Glomerular visceral epithelial cell (primary cell): ENCODE results near the gene FAM221A.
"Not testable (repeated sequence)": the region's sequence is repeated elsewhere in the genome, so short reads cannot be mapped to it uniquely, and the experiment has no call there.

Experiments
- DNase-seq: peaks from one replicate; pipeline ENCODE4 v3.0.0-alpha.2; 2016; ENCODE audit errors: extremely low spot score

FAM221A gene

DNA sequence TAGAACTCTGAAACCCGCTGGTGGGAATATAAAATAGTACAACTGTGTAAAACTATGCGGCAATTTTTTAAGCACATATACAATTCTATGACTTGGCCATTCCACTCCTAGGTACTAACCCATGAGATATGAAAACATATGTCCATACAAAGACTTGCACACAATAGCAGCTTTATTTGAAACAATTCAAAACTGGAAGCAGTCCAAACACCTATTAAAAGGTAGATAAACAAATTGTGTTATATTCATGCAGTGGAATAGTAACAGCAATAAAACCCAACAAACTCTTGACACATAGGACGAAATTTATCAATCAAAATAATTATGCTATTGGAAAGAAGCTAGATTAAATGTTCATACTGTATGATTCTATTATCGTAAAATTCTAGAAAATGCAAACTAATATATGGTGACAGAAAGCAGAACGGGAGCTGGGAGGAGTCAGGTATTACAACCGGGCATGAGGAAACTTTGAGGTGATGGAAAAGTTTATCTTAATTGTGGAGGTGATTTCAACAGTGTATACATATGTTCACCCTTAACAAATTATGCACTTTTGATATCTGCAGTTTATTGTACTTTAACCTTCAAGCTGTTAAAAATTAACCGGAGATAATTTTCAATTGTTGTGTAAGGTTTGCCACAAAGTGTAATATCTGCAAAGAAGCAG, 29.2 kb downstream of the FAM221A start:
- DNase-seq = no peak

DNA sequence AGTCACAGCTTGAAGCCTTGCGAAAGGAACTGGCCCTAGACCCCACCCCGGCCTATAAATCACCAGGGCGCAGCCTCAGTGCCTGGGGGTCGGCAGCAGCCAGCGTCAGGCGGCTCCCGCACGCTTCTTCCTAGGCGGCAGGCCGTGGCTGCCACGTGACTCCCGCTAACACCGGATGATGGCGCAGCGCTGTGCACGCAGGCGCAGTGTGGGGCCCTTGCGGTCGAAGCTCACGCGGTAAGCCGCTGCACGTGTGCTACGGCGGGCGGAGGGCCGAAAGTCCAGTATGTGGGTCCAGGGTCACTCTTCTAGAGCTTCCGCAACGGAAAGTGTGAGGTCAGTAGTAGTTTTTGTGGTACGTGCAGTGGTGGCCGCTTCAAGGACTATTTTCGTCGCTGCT, 30.0 kb downstream of the FAM221A start, which contains the start of gene STK31:
STK31 (plus strand) TSS at position 220 of the 400 bp plus-strand sequence; CDS start at position 287, 67 bp downstream.
- no peak for DNase-seq

DNA sequence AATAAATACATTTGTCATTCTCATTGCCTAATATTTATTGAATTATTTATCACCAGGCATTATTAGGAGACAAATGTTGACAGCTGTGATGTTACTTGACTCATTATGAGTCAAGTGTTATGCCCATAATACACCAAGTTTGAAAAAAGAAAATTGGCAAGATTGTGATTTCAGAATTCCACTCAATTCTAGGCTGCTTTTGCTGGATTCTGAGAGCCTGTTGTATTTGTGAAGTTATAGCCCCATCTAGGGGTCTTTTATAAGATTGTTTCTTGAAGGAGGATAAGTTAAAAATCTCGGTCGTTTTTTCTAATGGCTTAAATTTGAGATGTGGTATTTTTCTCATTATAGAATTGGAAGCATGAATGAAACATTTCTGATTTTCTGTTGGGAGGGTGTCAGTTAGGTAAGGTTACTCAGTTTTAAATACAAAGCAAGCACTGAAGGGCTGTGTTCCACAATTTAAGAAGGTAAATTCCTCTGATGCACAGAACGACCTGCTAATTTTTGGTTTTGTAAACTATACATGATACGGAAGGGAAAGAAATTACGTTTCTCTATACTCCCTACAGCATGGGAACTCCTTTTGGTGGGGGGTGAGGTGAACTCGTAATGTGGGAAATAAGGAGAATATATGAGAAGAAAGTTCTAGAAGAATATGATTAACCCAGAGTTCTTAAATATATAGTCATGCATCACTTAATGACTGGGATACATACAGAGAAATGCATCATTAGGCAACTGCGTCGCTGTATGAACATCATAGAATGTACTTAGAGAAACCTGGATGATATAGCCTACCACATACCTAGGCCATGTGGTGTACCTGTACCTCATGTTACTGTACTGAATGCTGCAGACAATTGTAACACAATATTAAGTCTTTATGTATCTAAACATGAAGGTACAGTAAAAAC, 32.6 kb downstream of the FAM221A start:
- DNase-seq = peak; percentile 56

GRCh38 chr7:23713285-23714149, 33.5 kb downstream of the FAM221A start:
- DNase-seq = peak; percentile 88

- no peak for DNase-seq
Measured at GRCh38 chr7:23714150-23714464, 34.1 kb downstream of the FAM221A start.

GRCh38 chr7:23714579-23714978, 34.6 kb downstream of the FAM221A start:
- DNase-seq = no peak

GRCh38 chr7:23715099-23715498, 35.1 kb downstream of the FAM221A start:
- DNase-seq = no peak

- no peak for DNase-seq
Measured at GRCh38 chr7:23717788-23718187, 37.8 kb downstream of the FAM221A start.

GRCh38 chr7:23721456-23721855, 41.5 kb downstream of the FAM221A start:
- no peak for DNase-seq

- not testable (repeated sequence) for DNase-seq
Measured at GRCh38 chr7:23722587-23723216, 42.7 kb downstream of the FAM221A start.

- DNase-seq = not testable (repeated sequence)
Measured at GRCh38 chr7:23724113-23724512, 44.1 kb downstream of the FAM221A start.

DNA sequence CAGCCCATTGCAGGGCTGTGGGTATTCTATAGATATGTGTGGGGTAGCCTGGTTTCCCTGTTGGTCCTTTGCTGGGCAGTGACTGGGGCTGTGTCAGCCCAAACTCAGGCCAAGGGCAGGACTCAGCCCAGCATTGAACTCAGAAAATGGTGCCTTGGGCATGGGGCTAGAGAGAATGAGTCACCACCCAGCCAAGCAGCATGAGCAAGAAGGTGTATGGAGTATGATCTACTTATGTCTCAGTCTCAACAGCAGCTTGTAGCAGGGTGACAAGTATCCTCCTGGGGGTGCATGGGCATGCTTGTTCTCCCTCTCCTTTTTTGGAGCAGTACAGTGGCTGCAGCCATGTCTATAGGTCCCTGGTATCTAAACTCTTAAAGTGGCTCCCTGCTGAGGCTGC, 62.1 kb downstream of the FAM221A start:
- DNase-seq = no peak

- DNase-seq = no peak
Measured at GRCh38 chr7:23743226-23743625, 63.2 kb downstream of the FAM221A start.

- DNase-seq = no peak
Measured at GRCh38 chr7:23746629-23747028, 66.6 kb downstream of the FAM221A start.

DNA sequence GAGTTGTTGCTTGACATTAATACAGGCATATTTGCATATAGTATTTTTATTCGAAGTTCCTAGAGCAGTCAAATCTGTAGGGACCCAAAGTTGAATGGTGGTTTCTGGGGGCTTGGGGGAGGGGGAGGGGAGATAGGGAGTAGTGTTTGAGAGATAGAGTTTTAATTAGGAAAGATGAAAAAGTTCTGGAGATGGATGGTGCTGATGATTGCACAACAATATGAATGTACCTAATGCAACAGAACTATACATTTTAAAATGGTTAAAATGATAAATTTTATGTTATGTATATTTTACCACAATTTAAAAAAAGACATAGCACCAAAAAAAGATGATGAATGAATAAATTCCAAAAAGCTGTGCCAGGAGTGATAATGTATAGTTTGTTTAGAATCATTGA, 71.9 kb downstream of the FAM221A start:
- no peak for DNase-seq
